CD4-positive, alpha-beta T cell (primary cell): ENCODE results near the gene GFPT2. TPM values are rescaled to one million over a fixed set of nuclear protein-coding genes. Genes with fewer than 3 reads are reported as not detected.

ENCODE experiments used
- ATAC-seq: fragments of 200-7000 bp; cut with Tn5 transposase; one replicate; pipeline ENCODE4 v1.10.0; 2022; ENCODE audit warnings: mild to moderate bottlenecking; ENCODE audit not compliant: poor library complexity
- CTCF ChIA-PET: fragments of 350-600 bp; sonication (Branson Sonifier 250); formaldehyde crosslinking; loops from one replicate; lab custom pipeline; 2021; ENCODE audit warnings: antibody characterized with exemption, inconsistent platforms; lab: Charles Lee
- POLR2A ChIA-PET: fragments of 350-600 bp; sonication (Branson Sonifier 250); formaldehyde crosslinking; loops from one replicate; lab custom pipeline; 2021; ENCODE audit warnings: antibody characterized with exemption, inconsistent platforms; lab: Charles Lee
- DNase-seq, 14 experiments: peaks; one replicate each; pipeline ENCODE4 v3.0.0-alpha.2; 2013 to 2020; ENCODE audit warnings: mixed read lengths in 2 of 14
- H3K27ac ChIP-seq, 2 donors: one replicate each; pipeline versions ENCODE4 v1.5.1 to v1.7.0; 2013; ENCODE audit warnings: low read length in 2 of 2, low read depth in 1 of 2, mild to moderate bottlenecking in 1 of 2
- H3K27me3 ChIP-seq, 2 experiments: 1 replicate in 1 of 2; 2 replicates in 1 of 2; pipeline versions ENCODE4 v1.6.1 to v1.7.0; 2013; ENCODE audit warnings: low read length in 2 of 2, control low read depth in 1 of 2, mild to moderate bottlenecking in 1 of 2, moderate library complexity in 1 of 2; ENCODE audit not compliant: insufficient read depth in 2 of 2, control insufficient read depth in 1 of 2
- H3K36me3 ChIP-seq: one replicate; pipeline ENCODE4 v1.6.1; 2013; ENCODE audit warnings: low read length, control low read depth; ENCODE audit not compliant: insufficient read depth
- H3K4me1 ChIP-seq: one replicate; pipeline ENCODE4 v1.6.1; 2013; ENCODE audit warnings: low read length, control low read depth; ENCODE audit not compliant: insufficient read depth
- H3K4me3 ChIP-seq: one replicate; pipeline ENCODE4 v1.5.1; 2013; ENCODE audit warnings: mild to moderate bottlenecking, low read length, moderate library complexity
- H3K9me3 ChIP-seq, 2 experiments: 1 replicate in 1 of 2; 2 replicates in 1 of 2; pipeline versions ENCODE4 v1.6.1 to v1.7.0; 2013; ENCODE audit warnings: low read length in 2 of 2, mild to moderate bottlenecking in 2 of 2, control low read depth in 1 of 2, moderate library complexity in 1 of 2; ENCODE audit not compliant: control insufficient read depth in 1 of 2, insufficient read depth in 1 of 2
- H3K27ac Mint-ChIP-seq: one replicate; pipeline ENCODE4 v1.8.0; 2020; ENCODE audit warnings: mixed read lengths
- H3K27me3 Mint-ChIP-seq: one replicate; pipeline ENCODE4 v1.8.0; 2021; ENCODE audit warnings: mixed read lengths
- H3K36me3 Mint-ChIP-seq: one replicate; pipeline ENCODE4 v1.8.0; 2021; ENCODE audit warnings: low read depth, mixed read lengths
- H3K4me1 Mint-ChIP-seq: one replicate; pipeline ENCODE4 v1.8.0; 2021; ENCODE audit warnings: low read depth, mixed read lengths
- H3K4me3 Mint-ChIP-seq: one replicate; pipeline ENCODE4 v1.8.0; 2020; ENCODE audit warnings: mild to moderate bottlenecking, mixed read lengths
- H3K9me3 Mint-ChIP-seq: one replicate; pipeline ENCODE4 v1.8.0; 2020; ENCODE audit warnings: mixed read lengths
- CTCF ChIP-seq: fragments of 200-600 bp; IDR thresholded peaks from one replicate; pipeline ENCODE4 v1.8.0; 2022; ENCODE audit warnings: antibody characterized with exemption, mild to moderate bottlenecking
- intact Hi-C, 2 experiments: fragments of 100-400 bp; cut with DNase I in 1 of 2; cut with micrococcal nuclease in 1 of 2; formaldehyde crosslinking; loops; one replicate each; pipeline versions ENCODE4 v1.15.1 to v1.9.0; 2023 to 2025; cut with DNase I, micrococcal nuclease
- total RNA-seq, 174 experiments: library from RNA in 2 of 174; stranded (reverse) in 2 of 174; gene quantifications; one replicate each; pipeline ENCODE4 v1.2.3 and lab custom pipeline; 2021 to 2026

GFPT2 gene
- total RNA-seq, 2 experiments from 2014 or later = 1.1 to 1.5 TPM

GRCh38 chr5:180367991-180368390 is 14.9 kb upstream of the GFPT2 start:
- no peak for TF ChIP-seq CTCF
- Histone ChIP-seq H3K27ac (no peak overlapping the region), H3K9me3 (no peaks in the 10 kb centered on the region), H3K27me3 (no peaks in the 10 kb centered on the region), H3K4me3 (no peak overlapping the region), H3K4me1 (no peaks in the 10 kb centered on the region), H3K36me3 (no peaks in the 10 kb centered on the region)
- no peaks in the 10 kb centered on the region for H3K4me1 Mint-ChIP-seq
- H3K27me3 Mint-ChIP-seq = no peaks in the 10 kb centered on the region
- no peak overlapping the region for H3K27ac Mint-ChIP-seq
- DNase-seq (no peak), ATAC-seq (no peak)
- H3K4me3 Mint-ChIP-seq = no peak overlapping the region
- H3K36me3 Mint-ChIP-seq = no peaks in the 10 kb centered on the region
- H3K9me3 Mint-ChIP-seq = no peaks in the 10 kb centered on the region
- intact Hi-C loops = no loop called here
- ChIA-PET POLR2A (no interaction called here), CTCF (no interaction called here)

- ATAC-seq (no peak), DNase-seq (peak in 1 of 14 experiments; percentile 58)
- no peaks in the 10 kb centered on the region for H3K36me3 ChIP-seq
- H3K4me1 ChIP-seq = no peaks in the 10 kb centered on the region
- ChIA-PET CTCF (no interaction called here), POLR2A (no interaction called here)
- H3K4me3 ChIP-seq = no peak overlapping the region
- no peak overlapping the region for H3K4me3 Mint-ChIP-seq
- no peaks in the 10 kb centered on the region for H3K9me3 ChIP-seq
- intact Hi-C loops = no loop called here
- no peak for TF ChIP-seq CTCF
- no peaks in the 10 kb centered on the region for H3K9me3 Mint-ChIP-seq
- H3K27ac ChIP-seq = no peak overlapping the region
- H3K4me1 Mint-ChIP-seq = no peaks in the 10 kb centered on the region
- H3K27me3 Mint-ChIP-seq = no peaks in the 10 kb centered on the region
- no peak overlapping the region for H3K27ac Mint-ChIP-seq
- no peaks in the 10 kb centered on the region for H3K27me3 ChIP-seq
- no peaks in the 10 kb centered on the region for H3K36me3 Mint-ChIP-seq
These were observed 14.2 kb upstream of the GFPT2 start for GRCh38 chr5:180367300-180367699.

GRCh38 chr5:180366326-180366725 is 13.2 kb upstream of the GFPT2 start:
- H3K4me1 ChIP-seq = no peaks in the 10 kb centered on the region
- H3K36me3 ChIP-seq = no peaks in the 10 kb centered on the region
- ATAC-seq (no peak), DNase-seq (no peak)
- H3K9me3 ChIP-seq = no peaks in the 10 kb centered on the region
- H3K36me3 Mint-ChIP-seq = no peaks in the 10 kb centered on the region
- no peak overlapping the region for H3K27ac Mint-ChIP-seq
- no peak overlapping the region for H3K27ac ChIP-seq
- H3K9me3 Mint-ChIP-seq = no peaks in the 10 kb centered on the region
- CTCF ChIA-PET = no interaction called here
- POLR2A ChIA-PET = no interaction called here
- TF ChIP-seq CTCF = no peak
- intact Hi-C loops = no loop called here
- H3K27me3 ChIP-seq = no peaks in the 10 kb centered on the region
- H3K4me3 Mint-ChIP-seq = no peak overlapping the region
- no peaks in the 10 kb centered on the region for H3K4me1 Mint-ChIP-seq
- no peaks in the 10 kb centered on the region for H3K27me3 Mint-ChIP-seq
- no peak overlapping the region for H3K4me3 ChIP-seq
